Measurements from ENCODE around the gene MGA.

MGA gene

GRCh38 chr15:41634072-41634626 lies 26.1 kb upstream of the MGA start:
- TF ChIP-seq, protein P1, sequence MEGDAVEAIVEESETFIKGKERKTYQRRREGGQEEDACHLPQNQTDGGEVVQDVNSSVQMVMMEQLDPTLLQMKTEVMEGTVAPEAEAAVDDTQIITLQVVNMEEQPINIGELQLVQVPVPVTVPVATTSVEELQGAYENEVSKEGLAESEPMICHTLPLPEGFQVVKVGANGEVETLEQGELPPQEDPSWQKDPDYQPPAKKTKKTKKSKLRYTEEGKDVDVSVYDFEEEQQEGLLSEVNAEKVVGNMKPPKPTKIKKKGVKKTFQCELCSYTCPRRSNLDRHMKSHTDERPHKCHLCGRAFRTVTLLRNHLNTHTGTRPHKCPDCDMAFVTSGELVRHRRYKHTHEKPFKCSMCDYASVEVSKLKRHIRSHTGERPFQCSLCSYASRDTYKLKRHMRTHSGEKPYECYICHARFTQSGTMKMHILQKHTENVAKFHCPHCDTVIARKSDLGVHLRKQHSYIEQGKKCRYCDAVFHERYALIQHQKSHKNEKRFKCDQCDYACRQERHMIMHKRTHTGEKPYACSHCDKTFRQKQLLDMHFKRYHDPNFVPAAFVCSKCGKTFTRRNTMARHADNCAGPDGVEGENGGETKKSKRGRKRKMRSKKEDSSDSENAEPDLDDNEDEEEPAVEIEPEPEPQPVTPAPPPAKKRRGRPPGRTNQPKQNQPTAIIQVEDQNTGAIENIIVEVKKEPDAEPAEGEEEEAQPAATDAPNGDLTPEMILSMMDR (IDR thresholded peaks at IDR 0.05; ENCODE audit: low read depth, low read length, missing control alignments): no peak
- Histone ChIP-seq H3K27ac (no peak overlapping the region), H3K36me3 (replicated peaks) (no peaks in the 10 kb centered on the region), H3K27me3 (replicated peaks) (no peaks in the 10 kb centered on the region), H3K4me3 (ENCODE audit: low read depth, low read length) (no peak overlapping the region)
- DNase-seq: no peak
- in situ Hi-C loops (cut with HindIII; ENCODE audit: low pct_ligation_motif_present, low sequenced_read_pairs): no loop called here

- no peak for DNase-seq
- in situ Hi-C loops (cut with HindIII; ENCODE audit: low pct_ligation_motif_present, low sequenced_read_pairs): no loop called here
- no peaks in the 10 kb centered on the region for H3K27me3 ChIP-seq (replicated peaks)
- H3K27ac ChIP-seq: no peak overlapping the region
- TF ChIP-seq, protein P1 (IDR thresholded peaks at IDR 0.05; ENCODE audit: low read depth, low read length, missing control alignments): no peak
- no peak overlapping the region for H3K4me3 ChIP-seq (ENCODE audit: low read depth, low read length)
- H3K36me3 ChIP-seq (replicated peaks): no peaks in the 10 kb centered on the region
These were observed 23.1 kb upstream of the MGA start for GRCh38 chr15:41637086-41637485.

GRCh38 chr15:41640985-41641384 lies 19.2 kb upstream of the MGA start:
- no peak for DNase-seq
- TF ChIP-seq, protein P1 (IDR thresholded peaks at IDR 0.05; ENCODE audit: low read depth, low read length, missing control alignments): no peak
- no peaks in the 10 kb centered on the region for H3K36me3 ChIP-seq (replicated peaks)
- in situ Hi-C loops (cut with HindIII; ENCODE audit: low pct_ligation_motif_present, low sequenced_read_pairs): no loop called here
- no peak overlapping the region for H3K4me3 ChIP-seq (ENCODE audit: low read depth, low read length)
- H3K27me3 ChIP-seq (replicated peaks): no peaks in the 10 kb centered on the region
- H3K27ac ChIP-seq: no peak overlapping the region

DNA sequence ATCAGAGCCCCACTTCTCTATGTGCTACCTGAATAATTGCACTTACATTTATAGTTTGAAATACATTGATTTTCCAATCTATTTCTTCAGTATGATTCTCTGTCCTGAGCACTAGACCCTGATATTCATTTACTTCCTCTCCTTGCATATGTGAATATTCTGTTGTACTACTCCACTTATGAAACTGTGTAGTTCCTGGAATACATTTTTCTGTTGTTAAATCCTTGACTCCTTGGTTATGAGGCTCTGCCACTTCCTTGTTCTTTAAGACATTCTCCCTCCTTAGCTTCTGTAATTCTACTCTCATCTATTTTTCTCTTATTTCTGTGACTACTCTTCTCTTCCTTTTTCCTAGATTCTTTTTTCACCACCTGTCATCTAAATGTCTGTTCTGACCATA lies 12.9 kb upstream of the MGA start:
- TF ChIP-seq, protein P1 (IDR thresholded peaks at IDR 0.05; ENCODE audit: low read depth, low read length, missing control alignments): no peak

DNA sequence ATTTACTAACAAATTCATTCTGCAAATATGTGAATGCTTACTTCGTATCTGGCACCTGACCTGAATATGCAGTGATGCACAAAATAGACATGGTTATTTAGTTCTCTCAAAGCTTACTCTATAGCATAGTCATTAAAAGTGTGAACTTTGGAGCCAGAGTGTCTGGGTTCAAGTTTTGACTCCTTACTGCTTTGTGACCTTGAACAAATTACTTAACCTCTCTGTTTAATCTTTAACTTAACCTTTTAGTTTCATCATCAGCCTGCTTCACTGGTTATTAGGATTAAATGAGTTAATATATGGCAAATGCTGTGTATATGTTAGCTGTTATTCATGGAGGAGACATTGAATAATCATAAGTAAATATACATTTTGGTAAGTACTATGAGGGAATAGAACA lies 12.1 kb upstream of the MGA start:
- H3K4me3 ChIP-seq (ENCODE audit: low read depth, low read length): no peak overlapping the region
- H3K36me3 ChIP-seq (replicated peaks): no peaks in the 10 kb centered on the region
- H3K27ac ChIP-seq: no peak overlapping the region
- no peak for DNase-seq
- TF ChIP-seq, protein P1 (IDR thresholded peaks at IDR 0.05; ENCODE audit: low read depth, low read length, missing control alignments): no peak
- no peaks in the 10 kb centered on the region for H3K27me3 ChIP-seq (replicated peaks)
- in situ Hi-C loops (cut with HindIII; ENCODE audit: low pct_ligation_motif_present, low sequenced_read_pairs): no loop called here

More for the DNA sequence above, 12.9 kb upstream of the MGA start:
- Histone ChIP-seq H3K36me3 (replicated peaks) (no peaks in the 10 kb centered on the region), H3K4me3 (ENCODE audit: low read depth, low read length) (no peak overlapping the region), H3K27me3 (replicated peaks) (no peaks in the 10 kb centered on the region), H3K27ac (no peak overlapping the region)
- in situ Hi-C loops (cut with HindIII; ENCODE audit: low pct_ligation_motif_present, low sequenced_read_pairs): no loop called here
- DNase-seq: no peak

GRCh38 chr15:41648770-41649169 lies 11.4 kb upstream of the MGA start:
- TF ChIP-seq, protein P1 (IDR thresholded peaks at IDR 0.05; ENCODE audit: low read depth, low read length, missing control alignments): no peak
- Histone ChIP-seq H3K27ac (no peak overlapping the region), H3K27me3 (replicated peaks) (no peaks in the 10 kb centered on the region), H3K36me3 (replicated peaks) (no peaks in the 10 kb centered on the region), H3K4me3 (ENCODE audit: low read depth, low read length) (no peak overlapping the region)
- peak; percentile 67 for DNase-seq
- in situ Hi-C loops (cut with HindIII; ENCODE audit: low pct_ligation_motif_present, low sequenced_read_pairs): no loop called here

Measured in brain microvascular endothelial cell (primary cell).